ENCODE measurements around the gene SUDS3.

- no peak for TF ChIP-seq POLR2A (IDR thresholded peaks at IDR 0.05; ENCODE audit: low read length)
- no peak for TF ChIP-seq GATA1 (IDR thresholded peaks at IDR 0.05; ENCODE audit: low read depth, low read length)
These were observed 22.6 kb downstream of the SUDS3 start for GRCh38 chr12:118398940-118399339.
